ENCODE results near the gene PARD3.

GRCh38 chr10:34295142-34295548 lies 520.0 kb downstream of the PARD3 start:
- no peak for TF ChIP-seq CTCF (IDR thresholded peaks at IDR 0.05; ENCODE audit: insufficient read depth, low read length, poor library complexity, severe bottlenecking)
- TF ChIP-seq EZH2phosphoT487 (conservative IDR thresholded peaks at IDR 0.05; ENCODE audit: low read length), result no peak
